GM21576 (cell line): ENCODE measurements around the gene UST.

Experiments
- ATAC-seq: cut with Tn5 transposase; IDR thresholded peaks from one replicate; pipeline ENCODE4 v1.9.1; 2021; ENCODE audit warnings: mild to moderate bottlenecking, moderate library complexity; ENCODE audit not compliant: unreplicated experiment

UST gene

GRCh38 chr6:148795563-148795962 is 48.7 kb downstream of the UST start:
- no peak for ATAC-seq

- ATAC-seq = no peak
Observed at GRCh38 chr6:148799647-148800046, 52.8 kb downstream of the UST start.

GRCh38 chr6:148800536-148800935 is 53.7 kb downstream of the UST start:
- no peak for ATAC-seq

GRCh38 chr6:148803979-148804378 is 57.1 kb downstream of the UST start:
- ATAC-seq = no peak

- ATAC-seq = no peak
Observed at GRCh38 chr6:148805777-148806176, 58.9 kb downstream of the UST start.

GRCh38 chr6:148807784-148808183 is 61.0 kb downstream of the UST start:
- ATAC-seq = no peak

- ATAC-seq = no peak
Observed at GRCh38 chr6:148808786-148809304, 62.0 kb downstream of the UST start.

- ATAC-seq = no peak
Observed at GRCh38 chr6:148811459-148811858, 64.6 kb downstream of the UST start.

- ATAC-seq = no peak
Observed at GRCh38 chr6:148814082-148814790, 67.4 kb downstream of the UST start.

GRCh38 chr6:148814869-148815268 is 68.0 kb downstream of the UST start:
- no peak for ATAC-seq

- no peak for ATAC-seq
Observed at GRCh38 chr6:148816117-148816516, 69.3 kb downstream of the UST start.

GRCh38 chr6:148817689-148818088 is 70.9 kb downstream of the UST start:
- ATAC-seq = no peak

- no peak for ATAC-seq
Observed at GRCh38 chr6:148818939-148819575, 72.2 kb downstream of the UST start.

GRCh38 chr6:148819852-148820251 is 73.0 kb downstream of the UST start:
- no peak for ATAC-seq

GRCh38 chr6:148822819-148823218 is 76.0 kb downstream of the UST start:
- no peak for ATAC-seq

- no peak for ATAC-seq
Observed at GRCh38 chr6:148824291-148824690, 77.5 kb downstream of the UST start.

- no peak for ATAC-seq
Observed at GRCh38 chr6:148824960-148825359, 78.1 kb downstream of the UST start.

GRCh38 chr6:148825492-148825891 is 78.7 kb downstream of the UST start:
- no peak for ATAC-seq

- ATAC-seq = no peak
Observed at GRCh38 chr6:148827416-148828045, 80.7 kb downstream of the UST start.

- no peak for ATAC-seq
Observed at GRCh38 chr6:148828047-148828446, 81.2 kb downstream of the UST start.

GRCh38 chr6:148829415-148830101 is 82.7 kb downstream of the UST start:
- ATAC-seq = no peak
